ENCODE data around the gene PEPD. TPM values are rescaled to one million over a fixed set of nuclear protein-coding genes. Genes with fewer than 3 reads are reported as not detected.
"Not testable (repeated sequence)": the region's sequence is repeated elsewhere in the genome, so short reads cannot be mapped to it uniquely, and the experiment has no call there.

Gene PEPD
- total RNA-seq, 1 experiment from 2014 or later, result 116 TPM

DNA sequence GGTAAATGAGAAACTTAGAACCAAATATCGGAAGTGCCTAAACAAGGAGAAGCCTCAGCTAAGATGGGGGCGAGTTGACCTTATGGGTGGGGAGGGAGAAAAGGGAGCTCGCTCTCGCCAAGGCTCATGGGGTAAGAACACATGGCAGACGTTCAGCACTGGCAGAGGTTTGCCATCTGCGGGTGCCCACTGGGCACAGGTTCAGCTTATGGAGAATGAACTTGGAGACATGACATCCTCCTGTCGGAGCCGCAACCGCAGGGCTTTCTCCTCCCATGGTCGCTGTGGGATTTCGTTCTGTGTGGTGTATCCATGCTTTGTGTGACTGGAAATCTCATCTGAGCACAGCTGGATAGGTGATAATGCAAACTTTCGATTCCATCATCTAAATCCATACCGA, 36.1 kb upstream of the PEPD start:
- Histone ChIP-seq H3K9me3 (no peaks in the 10 kb centered on the region), H3K27me3 (replicated peaks; ENCODE audit: control insufficient read depth, insufficient read depth, low read length) (no peaks in the 10 kb centered on the region; the same call in none of the 2 replicates), H3K4me1 (no peaks in the 10 kb centered on the region), H3K4me3 (ENCODE audit: low read depth, low read length) (no peak overlapping the region), H3K36me3 (ENCODE audit: control insufficient read depth, insufficient read depth, low read length) (no peaks in the 10 kb centered on the region)
- Mint-ChIP-seq H3K4me3 (ENCODE audit: unreplicated experiment) (no peak overlapping the region), H3K27ac (ENCODE audit: unreplicated experiment) (no peak overlapping the region), H3K36me3 (ENCODE audit: insufficient read depth, unreplicated experiment) (no peaks in the 10 kb centered on the region), H3K4me1 (ENCODE audit: low read depth, unreplicated experiment) (no peaks in the 10 kb centered on the region), H3K27me3 (ENCODE audit: insufficient read depth, unreplicated experiment) (peaks cover 29% of the 10 kb centered on the region), H3K9me3 (ENCODE audit: unreplicated experiment) (no peaks in the 10 kb centered on the region)
- CTCF ChIA-PET, result interaction anchor here (0.6 kb wide), 1 partner anchor 125 kb away, joined by 3 read pairs; no protein-coding TSS in a partner anchor
- TF ChIP-seq CTCF (IDR thresholded peaks at IDR 0.05; ENCODE audit: insufficient read depth in 1 of 2, low read depth in 1 of 2, low read length in 1 of 2, severe bottlenecking in 1 of 2, unreplicated experiment in 1 of 2), result no peak
- POLR2A ChIA-PET, result no interaction called here
- no peak for DNase-seq
- BruUV-seq (replicated peaks), result no TSS peak
- intact Hi-C loops (cut with micrococcal nuclease; ENCODE audit: unreplicated experiment), result no loop called here

GRCh38 chr19:33557196-33557595, 35.6 kb upstream of the PEPD start:
- Mint-ChIP-seq H3K27me3 (ENCODE audit: insufficient read depth, unreplicated experiment) (peaks cover 29% of the 10 kb centered on the region), H3K4me1 (ENCODE audit: low read depth, unreplicated experiment) (no peaks in the 10 kb centered on the region), H3K4me3 (ENCODE audit: unreplicated experiment) (no peak overlapping the region), H3K36me3 (ENCODE audit: insufficient read depth, unreplicated experiment) (no peaks in the 10 kb centered on the region), H3K27ac (ENCODE audit: unreplicated experiment) (no peak overlapping the region), H3K9me3 (ENCODE audit: unreplicated experiment) (no peaks in the 10 kb centered on the region)
- Histone ChIP-seq H3K9me3 (no peaks in the 10 kb centered on the region), H3K27me3 (replicated peaks; ENCODE audit: control insufficient read depth, insufficient read depth, low read length) (no peaks in the 10 kb centered on the region; the same call in none of the 2 replicates), H3K4me1 (no peaks in the 10 kb centered on the region), H3K36me3 (ENCODE audit: control insufficient read depth, insufficient read depth, low read length) (no peaks in the 10 kb centered on the region), H3K4me3 (ENCODE audit: low read depth, low read length) (no peak overlapping the region)
- ChIA-PET CTCF (interaction anchor here (0.6 kb wide), 1 partner anchor 125 kb away, joined by 3 read pairs; no protein-coding TSS in a partner anchor), POLR2A (no interaction called here)
- intact Hi-C loops (cut with micrococcal nuclease; ENCODE audit: unreplicated experiment), result no loop called here
- no TSS peak for BruUV-seq (replicated peaks)
- TF ChIP-seq CTCF (IDR thresholded peaks at IDR 0.05; ENCODE audit: insufficient read depth in 1 of 2, low read depth in 1 of 2, low read length in 1 of 2, severe bottlenecking in 1 of 2, unreplicated experiment in 1 of 2), result no peak
- no peak for DNase-seq

DNA sequence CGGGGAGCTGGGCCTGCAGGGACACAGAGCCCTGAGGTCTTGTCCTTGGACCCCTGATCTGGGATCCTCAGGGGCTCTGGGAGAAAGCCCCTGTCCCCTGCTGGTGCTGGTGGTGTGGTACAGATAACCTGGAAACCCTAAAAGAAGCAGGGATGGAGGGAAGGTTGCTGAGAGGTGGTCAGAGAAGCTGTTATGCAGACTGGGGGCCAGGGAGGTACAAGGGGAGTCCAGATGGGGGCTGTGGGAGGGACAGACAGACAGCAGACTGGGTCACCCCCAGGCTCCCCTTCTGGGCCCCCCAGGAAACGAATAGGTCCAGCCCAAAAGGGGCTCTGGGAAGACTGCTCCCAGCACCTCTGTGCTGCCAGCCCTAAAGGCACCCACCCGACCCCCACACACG, 34.7 kb upstream of the PEPD start:
- CTCF ChIA-PET, result no interaction called here
- POLR2A ChIA-PET, result no interaction called here

DNA sequence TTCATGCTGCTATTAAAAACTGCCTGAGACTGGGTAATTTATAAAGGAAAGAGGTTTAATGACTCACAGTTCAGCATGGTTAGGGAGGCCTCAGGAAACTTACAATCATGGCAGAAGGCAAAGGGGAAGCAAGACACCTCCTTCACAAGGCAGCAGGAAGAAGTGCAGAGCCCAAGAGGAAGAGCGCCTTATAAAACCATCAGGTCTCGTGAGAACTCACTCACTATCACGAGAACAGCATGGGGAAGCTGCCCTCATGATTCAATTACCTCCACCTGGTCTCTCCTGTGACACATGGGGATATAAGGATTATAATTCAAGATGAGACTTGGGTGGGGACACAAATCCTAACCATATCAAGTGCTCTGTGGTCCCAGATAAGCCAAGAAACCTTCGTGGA, 34.1 kb upstream of the PEPD start:
- H3K27me3 ChIP-seq (replicated peaks; ENCODE audit: control insufficient read depth, insufficient read depth, low read length); POLR2A ChIA-PET; H3K36me3 ChIP-seq (ENCODE audit: control insufficient read depth, insufficient read depth, low read length); H3K9me3 Mint-ChIP-seq (ENCODE audit: unreplicated experiment); H3K9me3 ChIP-seq; H3K36me3 Mint-ChIP-seq (ENCODE audit: insufficient read depth, unreplicated experiment); H3K4me1 ChIP-seq; intact Hi-C loops (cut with micrococcal nuclease; ENCODE audit: unreplicated experiment); H3K4me3 Mint-ChIP-seq (ENCODE audit: unreplicated experiment); H3K27ac Mint-ChIP-seq (ENCODE audit: unreplicated experiment); BruUV-seq (replicated peaks); DNase-seq; H3K4me1 Mint-ChIP-seq (ENCODE audit: low read depth, unreplicated experiment); H3K4me3 ChIP-seq (ENCODE audit: low read depth, low read length); CTCF ChIA-PET: not testable (repeated sequence)
- H3K27me3 Mint-ChIP-seq (ENCODE audit: insufficient read depth, unreplicated experiment), result peaks cover 29% of the 10 kb centered on the region

More for the DNA sequence above, 34.7 kb upstream of the PEPD start:
- intact Hi-C loops (cut with micrococcal nuclease; ENCODE audit: unreplicated experiment), result no loop called here
- Mint-ChIP-seq H3K9me3 (ENCODE audit: unreplicated experiment) (no peaks in the 10 kb centered on the region), H3K4me1 (ENCODE audit: low read depth, unreplicated experiment) (no peaks in the 10 kb centered on the region), H3K27me3 (ENCODE audit: insufficient read depth, unreplicated experiment) (peaks cover 29% of the 10 kb centered on the region), H3K4me3 (ENCODE audit: unreplicated experiment) (no peak overlapping the region), H3K27ac (ENCODE audit: unreplicated experiment) (no peak overlapping the region), H3K36me3 (ENCODE audit: insufficient read depth, unreplicated experiment) (no peaks in the 10 kb centered on the region)
- DNase-seq, result no peak
- TF ChIP-seq CTCF (IDR thresholded peaks at IDR 0.05; ENCODE audit: insufficient read depth in 1 of 2, low read depth in 1 of 2, low read length in 1 of 2, severe bottlenecking in 1 of 2, unreplicated experiment in 1 of 2), result no peak
- H3K4me1 ChIP-seq, result no peaks in the 10 kb centered on the region
- BruUV-seq (replicated peaks), result no TSS peak
- H3K9me3 ChIP-seq, result no peaks in the 10 kb centered on the region
- H3K27me3 ChIP-seq (replicated peaks; ENCODE audit: control insufficient read depth, insufficient read depth, low read length), result no peaks in the 10 kb centered on the region; the same call in none of the 2 replicates
- H3K4me3 ChIP-seq (ENCODE audit: low read depth, low read length), result no peak overlapping the region
- H3K36me3 ChIP-seq (ENCODE audit: control insufficient read depth, insufficient read depth, low read length), result no peaks in the 10 kb centered on the region
